Fibroblast of lung (primary cell): Measurements from ENCODE around the gene RSPH3. TPM values are rescaled to one million over a fixed set of nuclear protein-coding genes. Genes with fewer than 3 reads are reported as not detected.

Experiments used
- DNase-seq, 2 donors: peaks; one replicate each; pipeline versions ENCODE4 v3.0.0 to v3.0.0-alpha.2; 2010; ENCODE audit warnings: low read depth in 2 of 2
- H2AFZ ChIP-seq: 2 replicates; pipeline ENCODE4 v1.5.1; 2012; ENCODE audit warnings: low read length, control low read depth, inconsistent platforms
- H3K27ac ChIP-seq: 2 replicates; pipeline ENCODE4 v1.5.1; 2011; ENCODE audit warnings: low read length, control low read depth; ENCODE audit not compliant: insufficient read depth
- H3K27me3 ChIP-seq: 2 replicates; pipeline ENCODE4 v1.5.1; 2011; ENCODE audit warnings: mild to moderate bottlenecking, low read length; ENCODE audit not compliant: control insufficient read depth, insufficient read depth
- H3K36me3 ChIP-seq: 2 replicates; pipeline ENCODE4 v1.5.1; 2011; ENCODE audit warnings: low read length; ENCODE audit not compliant: control insufficient read depth, insufficient read depth
- H3K4me1 ChIP-seq: 2 replicates; pipeline ENCODE4 v1.5.1; 2011; ENCODE audit warnings: low read length; ENCODE audit not compliant: control insufficient read depth, insufficient read depth; ENCODE audit errors: extremely low read depth
- H3K4me2 ChIP-seq: 2 replicates; pipeline ENCODE4 v1.5.1; 2011; ENCODE audit warnings: low read length, control low read depth; ENCODE audit not compliant: insufficient read depth; ENCODE audit errors: extremely low read depth
- H3K4me3 ChIP-seq, 4 experiments: fragments of 200-600 bp in 1 of 4; sonication (generic) in 1 of 4; replicated peaks in 1 of 4; 2 replicates each; pipeline ENCODE4 v1.5.1; 2011 to 2016; ENCODE audit warnings: low read length in 4 of 4, low read depth in 3 of 4, mild to moderate bottlenecking in 3 of 4, control low read depth in 2 of 4, inconsistent platforms in 1 of 4, mixed read lengths in 1 of 4; ENCODE audit not compliant: insufficient read depth in 1 of 4; ENCODE audit errors: control extremely low read depth in 1 of 4
- H3K79me2 ChIP-seq: 2 replicates; pipeline ENCODE4 v1.5.1; 2012; ENCODE audit warnings: mild to moderate bottlenecking, low read length, inconsistent platforms; ENCODE audit not compliant: control insufficient read depth, insufficient read depth
- H3K9ac ChIP-seq: 2 replicates; pipeline ENCODE4 v1.5.1; 2011; ENCODE audit warnings: mild to moderate bottlenecking, low read length, control low read depth; ENCODE audit not compliant: insufficient read depth
- H3K9me3 ChIP-seq: 2 replicates; pipeline ENCODE4 v1.5.1; 2012; ENCODE audit warnings: low read depth, low read length; ENCODE audit not compliant: control insufficient read depth, insufficient read depth
- H4K20me1 ChIP-seq: 2 replicates; pipeline ENCODE4 v1.5.1; 2011; ENCODE audit warnings: low read length; ENCODE audit not compliant: control insufficient read depth, insufficient read depth; ENCODE audit errors: extremely low read depth
- EZH2 ChIP-seq: IDR thresholded peaks from 2 replicates; pipeline ENCODE4 v1.5.1; 2012; ENCODE audit warnings: low read length, control low read depth, mild to moderate bottlenecking; ENCODE audit errors: missing control alignments
- polyA plus RNA-seq, 2 donors: library from polyadenylated mRNA; depleted of rRNA in 1 of 2; stranded (reverse) in 1 of 2; unstranded in 1 of 2; fragments of >200 nt; gene quantifications; 2 replicates each; pipeline ENCODE4 v1.2.1, GENCODE V29; 2011 to 2012; ENCODE audit warnings: missing spikeins in 1 of 2
- total RNA-seq: library from RNA; depleted of rRNA; stranded (reverse); fragments of >200 nt; gene quantifications from 2 replicates; pipeline ENCODE4 v1.2.1, GENCODE V29; 2014
- TF ChIP-seq, protein P1 (sequence below), 2 donors: IDR thresholded peaks in 1 of 2; conservative IDR thresholded peaks in 1 of 2; 1 replicate in 1 of 2; 2 replicates in 1 of 2; pipeline ENCODE4 v1.5.1; 2011 to 2012; ENCODE audit warnings: low read length in 2 of 2, control low read depth in 1 of 2, inconsistent platforms in 1 of 2, low read depth in 1 of 2, mild to moderate bottlenecking in 1 of 2

RSPH3 gene
- total and polyA plus RNA-seq, 2 donors (not counting 1 experiment from before 2014, with no cell fraction given): 2.3 to 5.9 TPM

DNA sequence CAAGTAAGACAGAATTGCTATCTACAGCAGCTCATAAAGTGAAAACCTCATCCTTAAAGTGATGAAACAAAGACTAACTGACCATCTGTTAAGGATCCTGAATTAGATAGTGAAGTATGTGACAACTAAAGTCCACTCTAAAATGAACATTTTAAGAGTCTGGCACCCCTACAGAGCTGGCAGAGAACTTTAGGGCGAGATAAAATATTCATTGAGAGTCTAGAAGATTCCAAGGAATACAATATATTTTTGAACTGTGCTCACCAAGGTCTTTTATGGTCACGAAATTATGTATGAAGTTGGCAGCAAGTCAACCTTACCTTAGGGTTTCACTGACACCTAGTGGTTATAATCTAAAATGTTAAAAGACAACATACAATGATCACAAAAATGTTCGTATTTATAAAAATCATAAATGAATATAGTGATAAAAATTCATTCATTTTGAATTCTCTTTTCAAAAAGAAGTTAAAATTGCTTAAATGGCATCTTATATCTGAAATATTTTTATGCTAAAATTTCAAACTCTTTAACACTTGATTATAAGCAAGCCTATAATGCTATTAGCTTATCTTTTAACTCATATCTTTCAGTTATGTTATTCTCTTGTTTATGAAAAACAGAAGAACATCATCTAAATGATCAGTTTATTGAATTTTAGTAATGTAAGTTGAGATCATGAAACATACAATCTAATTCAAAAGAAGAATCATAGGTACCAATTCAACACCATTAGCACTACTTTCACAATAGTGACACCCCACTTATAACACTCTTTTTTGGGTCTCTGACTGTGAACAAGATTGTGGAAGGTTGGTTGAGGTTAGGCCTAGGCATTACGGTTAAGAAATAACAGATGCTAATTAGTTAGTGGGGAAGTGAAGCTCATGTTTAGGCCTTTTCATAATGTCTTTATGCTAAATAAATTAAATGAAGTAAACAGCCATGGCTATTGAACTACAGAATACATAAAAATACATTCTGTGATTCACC lies 27.5 kb downstream of the RSPH3 start:
- H3K9ac ChIP-seq: no peak overlapping the region
- TF ChIP-seq, protein P1, sequence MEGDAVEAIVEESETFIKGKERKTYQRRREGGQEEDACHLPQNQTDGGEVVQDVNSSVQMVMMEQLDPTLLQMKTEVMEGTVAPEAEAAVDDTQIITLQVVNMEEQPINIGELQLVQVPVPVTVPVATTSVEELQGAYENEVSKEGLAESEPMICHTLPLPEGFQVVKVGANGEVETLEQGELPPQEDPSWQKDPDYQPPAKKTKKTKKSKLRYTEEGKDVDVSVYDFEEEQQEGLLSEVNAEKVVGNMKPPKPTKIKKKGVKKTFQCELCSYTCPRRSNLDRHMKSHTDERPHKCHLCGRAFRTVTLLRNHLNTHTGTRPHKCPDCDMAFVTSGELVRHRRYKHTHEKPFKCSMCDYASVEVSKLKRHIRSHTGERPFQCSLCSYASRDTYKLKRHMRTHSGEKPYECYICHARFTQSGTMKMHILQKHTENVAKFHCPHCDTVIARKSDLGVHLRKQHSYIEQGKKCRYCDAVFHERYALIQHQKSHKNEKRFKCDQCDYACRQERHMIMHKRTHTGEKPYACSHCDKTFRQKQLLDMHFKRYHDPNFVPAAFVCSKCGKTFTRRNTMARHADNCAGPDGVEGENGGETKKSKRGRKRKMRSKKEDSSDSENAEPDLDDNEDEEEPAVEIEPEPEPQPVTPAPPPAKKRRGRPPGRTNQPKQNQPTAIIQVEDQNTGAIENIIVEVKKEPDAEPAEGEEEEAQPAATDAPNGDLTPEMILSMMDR (conservative IDR thresholded peaks at IDR 0.05 in 1 of 2, IDR thresholded peaks at IDR 0.05 in 1 of 2; ENCODE audit: low read depth in 1 of 2, low read length in 2 of 2): peak in 1 of 2 donors; percentile 30
- TF ChIP-seq EZH2: no peak
- H3K27me3 ChIP-seq: no peaks in the 10 kb centered on the region
- no peak overlapping the region for H3K4me2 ChIP-seq
- H3K27ac ChIP-seq: no peak overlapping the region
- DNase-seq: peak; percentile 43 to 80
- H2AFZ ChIP-seq: no peak overlapping the region
- H3K79me2 ChIP-seq: no peaks in the 10 kb centered on the region
- H3K9me3 ChIP-seq: no peaks in the 10 kb centered on the region
- H3K4me1 ChIP-seq: no peaks in the 10 kb centered on the region
- no peaks in the 10 kb centered on the region for H4K20me1 ChIP-seq
- no peaks in the 10 kb centered on the region for H3K36me3 ChIP-seq
- H3K4me3 ChIP-seq: no peak overlapping the region

DNA sequence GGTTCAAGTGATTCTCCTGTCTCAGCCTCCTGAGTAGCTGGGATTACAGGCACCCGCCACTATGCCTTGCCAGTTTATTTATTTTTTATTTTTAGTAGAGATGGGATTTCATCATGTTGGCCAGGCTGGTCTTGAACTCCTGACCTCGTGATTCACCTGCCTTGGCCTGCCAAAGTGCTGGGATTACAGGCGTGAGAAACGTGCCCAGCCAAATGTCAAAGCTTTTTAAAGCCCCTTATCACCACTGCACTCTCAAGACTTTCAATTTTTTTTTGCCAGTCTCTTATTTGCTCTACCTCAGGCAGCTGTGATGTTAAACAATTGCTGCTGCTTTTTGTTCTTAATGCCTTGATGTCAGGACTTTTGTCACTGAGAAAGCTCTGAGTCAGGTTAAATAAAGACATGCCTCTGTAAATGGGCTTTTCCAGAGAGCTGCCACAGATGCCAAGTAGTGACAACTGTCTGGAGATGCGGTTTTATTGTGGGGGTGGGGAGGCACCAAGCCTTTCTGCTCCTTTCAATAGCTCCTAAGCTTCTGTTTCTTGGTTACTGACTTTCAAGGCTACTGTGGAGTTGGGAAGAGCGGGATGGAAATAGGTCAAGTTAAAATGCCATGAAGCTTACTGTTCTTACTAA lies 29.2 kb downstream of the RSPH3 start:
- no peaks in the 10 kb centered on the region for H3K4me1 ChIP-seq
- H4K20me1 ChIP-seq: no peaks in the 10 kb centered on the region
- no peak for DNase-seq
- no peaks in the 10 kb centered on the region for H3K27me3 ChIP-seq
- no peak overlapping the region for H3K4me3 ChIP-seq
- no peak overlapping the region for H3K9ac ChIP-seq
- no peak overlapping the region for H2AFZ ChIP-seq
- H3K27ac ChIP-seq: no peak overlapping the region
- H3K4me2 ChIP-seq: no peak overlapping the region
- no peaks in the 10 kb centered on the region for H3K79me2 ChIP-seq
- no peaks in the 10 kb centered on the region for H3K9me3 ChIP-seq
- TF ChIP-seq EZH2: no peak
- TF ChIP-seq, protein P1 (conservative IDR thresholded peaks at IDR 0.05 in 1 of 2, IDR thresholded peaks at IDR 0.05 in 1 of 2; ENCODE audit: low read depth in 1 of 2, low read length in 2 of 2): no peak
- H3K36me3 ChIP-seq: no peaks in the 10 kb centered on the region

DNA sequence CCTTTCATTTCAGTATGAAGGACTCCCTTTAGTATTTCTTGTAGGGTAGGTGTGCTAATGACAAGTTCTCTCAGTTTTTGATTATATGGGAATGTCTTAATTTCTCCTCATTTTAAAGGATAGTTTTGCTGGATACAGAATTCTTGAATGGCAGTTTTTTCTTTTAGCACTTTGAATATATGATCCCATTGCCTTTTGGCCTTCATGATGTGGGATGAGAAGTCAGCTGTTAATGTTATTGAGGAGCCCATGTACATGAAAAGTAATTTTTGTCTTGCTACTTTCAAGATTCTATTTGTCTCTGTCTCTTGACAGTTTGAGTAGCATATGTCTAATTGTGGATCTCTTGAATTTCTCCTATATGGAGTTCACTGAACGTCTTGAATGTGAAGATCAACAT lies 30.9 kb downstream of the RSPH3 start:
- Histone ChIP-seq H3K4me1 (no peaks in the 10 kb centered on the region), H3K9ac (no peak overlapping the region), H3K9me3 (no peaks in the 10 kb centered on the region), H3K36me3 (no peaks in the 10 kb centered on the region), H2AFZ (no peak overlapping the region), H3K4me2 (no peak overlapping the region), H3K27me3 (no peaks in the 10 kb centered on the region), H3K79me2 (no peaks in the 10 kb centered on the region), H4K20me1 (no peaks in the 10 kb centered on the region), H3K4me3 (no peak overlapping the region), H3K27ac (no peak overlapping the region)
- TF ChIP-seq, protein P1 (conservative IDR thresholded peaks at IDR 0.05 in 1 of 2, IDR thresholded peaks at IDR 0.05 in 1 of 2; ENCODE audit: low read depth in 1 of 2, low read length in 2 of 2): no peak
- TF ChIP-seq EZH2: no peak
- no peak for DNase-seq
